Lower leg skin (tissue), 4 donors: Measurements from ENCODE around the gene BRF1. TPM values are rescaled to one million over a fixed set of nuclear protein-coding genes. Genes with fewer than 3 reads are reported as not detected.

Experiments used
- DNase-seq, 2 donors: peaks; one replicate each; pipeline ENCODE4 v3.0.0-alpha.2; 2019; ENCODE audit warnings: low spot score in 2 of 2
- H3K4me3 ChIP-seq: fragments of 200-600 bp; sonication (generic); 2 replicates; pipeline ENCODE4 v1.5.1; 2017; ENCODE audit warnings: mild to moderate bottlenecking, low read depth; ENCODE audit not compliant: poor library complexity, severe bottlenecking
- CTCF ChIP-seq, 3 donors: fragments of 450-650 bp; IDR thresholded peaks; one replicate each; pipeline ENCODE4 v1.5.1; 2016; ENCODE audit warnings: antibody characterized with exemption in 3 of 3, mild to moderate bottlenecking in 3 of 3, moderate library complexity in 2 of 3
- POLR2A ChIP-seq, 2 donors: fragments of 450-650 bp; IDR thresholded peaks; one replicate each; pipeline ENCODE4 v1.6.1; 2016 to 2017; ENCODE audit warnings: antibody characterized with exemption in 2 of 2, mild to moderate bottlenecking in 1 of 2, moderate library complexity in 1 of 2
- WGBS, 2 donors: methylation state at CpG; one replicate each; pipeline ENCODE4 v1.1.5; 2018; 5-methylcytosine and 5-hydroxymethylcytosine counted together
- intact Hi-C: fragments of 100-400 bp; cut with DNase I; formaldehyde crosslinking; loops from one replicate; pipeline ENCODE4 v1.15.0; 2023; ENCODE audit warnings: low total_unique reads
- total RNA-seq, 4 donors: library from RNA; depleted of rRNA; stranded (reverse); fragments of >200 nt; gene quantifications; one replicate each; pipeline ENCODE4 v1.1.0, GENCODE V29; 2016

The BRF1 gene
- total RNA-seq, 4 donors from 2014 or later: 32.7 to 74.5 (median 43.0) TPM

DNA sequence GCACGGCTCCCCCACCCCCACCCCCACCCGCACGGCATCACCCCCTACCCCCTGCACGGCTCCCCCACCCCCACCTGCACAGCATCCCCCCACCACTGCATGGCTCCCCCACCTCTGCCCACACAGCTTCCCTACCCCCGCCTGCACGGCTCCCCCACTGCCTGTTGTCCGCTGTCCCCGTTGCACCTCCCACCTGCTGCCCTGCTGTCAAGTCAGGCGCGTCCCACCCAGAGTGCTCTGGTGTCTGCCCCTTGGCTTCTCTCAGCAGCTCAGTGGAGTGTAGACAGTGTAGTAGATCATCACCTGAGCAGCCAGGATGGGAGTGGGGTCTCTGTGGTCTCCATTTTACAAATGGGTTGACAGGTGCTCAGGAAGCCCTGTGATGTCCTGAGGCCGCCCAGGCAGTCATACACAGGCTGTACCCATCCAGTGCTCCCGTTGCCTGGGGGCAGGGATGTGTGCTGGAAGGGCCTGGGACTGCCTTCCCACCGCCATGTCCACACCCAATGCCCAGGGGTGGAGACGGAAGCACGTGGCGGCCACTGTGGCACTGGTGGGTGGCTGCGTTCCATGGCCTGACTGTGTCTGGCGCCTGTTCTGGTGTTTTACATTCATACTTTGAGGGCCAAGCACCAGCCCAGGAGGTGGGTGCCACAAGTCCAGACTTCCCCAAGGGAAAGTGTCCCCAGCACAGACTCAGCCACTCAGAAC, 46.2 kb upstream of the BRF1 start:
- 64 to 90% methylated on average over 3 to 12 of the region's 18 CpGs for WGBS, 2 donors
- DNase-seq: no peak
- intact Hi-C loops: no loop called here
- no peak overlapping the region for H3K4me3 ChIP-seq
- no peak for TF ChIP-seq POLR2A (IDR thresholded peaks at IDR 0.05)
- TF ChIP-seq CTCF (IDR thresholded peaks at IDR 0.05): no peak

GRCh38 chr14:105346200-105346533, 45.4 kb upstream of the BRF1 start:
- intact Hi-C loops: no loop called here
- 78 to 90% methylated on average over 7 to 13 of the region's 13 CpGs for WGBS, 2 donors
- no peak overlapping the region for H3K4me3 ChIP-seq
- no peak for DNase-seq
- TF ChIP-seq CTCF (IDR thresholded peaks at IDR 0.05): no peak
- no peak for TF ChIP-seq POLR2A (IDR thresholded peaks at IDR 0.05)

DNA sequence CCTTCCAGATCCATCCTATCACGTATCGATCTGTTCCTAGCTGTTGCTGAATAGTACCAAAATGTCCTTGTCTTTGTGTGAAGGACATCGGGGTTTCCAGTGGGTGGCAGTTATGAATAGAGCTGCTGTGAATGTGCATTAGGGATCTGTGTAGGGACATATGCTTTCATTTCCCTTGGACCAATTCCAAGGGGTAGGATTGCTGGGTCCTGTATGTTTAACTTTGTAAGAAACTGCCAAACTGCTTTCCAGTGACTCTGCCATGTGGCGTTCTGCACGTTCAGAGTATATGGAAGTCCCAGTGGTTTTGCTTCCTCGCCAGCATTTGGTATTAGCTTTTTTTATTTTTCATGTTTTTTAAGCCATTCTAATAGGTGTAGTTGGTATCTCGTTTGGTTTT, 42.4 kb upstream of the BRF1 start:
- intact Hi-C loops: no loop called here
- no peak overlapping the region for H3K4me3 ChIP-seq
- DNase-seq: no peak
- 71 to 77% methylated on average over 7 of the region's 7 CpGs for WGBS, 2 donors
- no peak for TF ChIP-seq CTCF (IDR thresholded peaks at IDR 0.05)
- no peak for TF ChIP-seq POLR2A (IDR thresholded peaks at IDR 0.05)

GRCh38 chr14:105340821-105341733, 40.3 kb upstream of the BRF1 start:
- intact Hi-C loops: no loop called here
- 55 to 67% methylated on average over 19 to 20 of the region's 20 CpGs for WGBS, 2 donors
- no peak overlapping the region for H3K4me3 ChIP-seq
- TF ChIP-seq POLR2A (IDR thresholded peaks at IDR 0.05) (no peak), CTCF (IDR thresholded peaks at IDR 0.05) (no peak)
- DNase-seq: no peak

- intact Hi-C loops: no loop called here
Measured at GRCh38 chr14:105337966-105338741, 37.4 kb upstream of the BRF1 start.

More at GRCh38 chr14:105337966-105338741, 37.4 kb upstream of the BRF1 start:
- no peak for TF ChIP-seq POLR2A (IDR thresholded peaks at IDR 0.05)
- no peak for TF ChIP-seq CTCF (IDR thresholded peaks at IDR 0.05)
- 66 to 72% methylated on average over 16 to 17 of the region's 18 CpGs for WGBS, 2 donors
- no peak for DNase-seq
- H3K4me3 ChIP-seq: no peak overlapping the region
